ENCODE measurements around the gene ADAMTS16.

ADAMTS16 gene

GRCh38 chr5:5182508-5183188 is 42.5 kb downstream of the ADAMTS16 start:
- no peak for DNase-seq (ENCODE audit: low read depth in 2 of 2, low spot score in 1 of 2)

DNA sequence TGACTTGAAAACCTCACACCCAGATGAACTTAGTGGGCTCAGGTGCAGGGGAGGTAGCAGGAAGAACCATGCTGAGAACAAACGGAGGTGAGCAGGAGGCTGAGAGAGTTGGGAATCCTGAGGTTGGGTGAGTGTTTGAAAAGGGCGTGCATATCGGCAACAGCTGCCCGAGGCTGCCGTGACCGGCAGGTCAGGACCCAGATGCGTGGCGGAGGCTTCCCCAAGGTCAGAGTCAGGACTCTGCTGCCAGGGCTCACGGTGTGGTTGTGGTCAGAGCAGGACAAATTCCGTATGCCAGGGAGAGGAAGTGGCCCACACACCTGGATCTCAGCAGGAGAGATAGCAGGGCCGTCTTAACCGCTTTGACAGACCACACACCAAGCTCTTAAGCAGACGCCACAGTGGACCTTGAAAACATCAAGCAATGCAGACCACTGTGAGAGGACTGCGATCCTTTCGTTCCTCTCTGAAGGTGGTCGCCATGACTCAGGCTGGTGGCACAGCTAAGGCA is 43.1 kb downstream of the ADAMTS16 start:
- DNase-seq (ENCODE audit: low read depth in 2 of 2, low spot score in 1 of 2): no peak

- no peak for DNase-seq (ENCODE audit: low read depth in 2 of 2, low spot score in 1 of 2)
Measured at GRCh38 chr5:5183933-5184332, 43.8 kb downstream of the ADAMTS16 start.

DNA sequence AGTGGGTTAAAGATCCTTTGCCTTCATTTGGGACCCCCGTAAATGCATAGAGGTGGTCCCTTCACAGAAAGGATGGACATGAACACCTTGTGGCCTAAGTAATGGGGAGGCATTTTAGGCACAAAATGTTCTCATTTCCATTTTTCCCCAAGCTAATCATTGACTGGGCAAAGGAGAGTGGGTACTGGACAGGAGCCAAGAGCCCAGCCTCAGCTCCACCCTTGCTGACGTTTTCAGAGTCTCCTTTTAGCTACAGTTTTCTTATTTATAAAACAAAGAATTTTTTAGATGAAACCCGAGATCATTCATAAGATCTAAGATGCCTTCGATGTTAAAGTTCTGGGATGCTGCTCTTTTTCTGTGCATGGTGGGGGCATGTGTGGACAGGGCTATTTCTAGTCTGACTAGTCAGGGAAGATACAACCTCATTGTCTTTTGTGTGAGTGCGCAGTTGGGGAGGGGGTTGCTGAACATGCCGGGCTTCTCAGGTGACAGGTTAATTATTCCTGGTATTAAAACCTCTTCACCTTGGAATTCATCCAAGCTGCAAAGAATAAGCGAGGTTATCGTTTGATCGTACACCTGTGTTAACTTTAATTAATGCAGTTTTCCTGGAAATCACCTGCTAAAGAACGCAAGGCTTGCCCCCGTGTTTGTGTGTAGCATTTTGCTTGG is 48.4 kb downstream of the ADAMTS16 start:
- DNase-seq (ENCODE audit: low read depth in 2 of 2, low spot score in 1 of 2): no peak

- no peak for DNase-seq (ENCODE audit: low read depth in 2 of 2, low spot score in 1 of 2)
Measured at GRCh38 chr5:5189051-5189430, 48.9 kb downstream of the ADAMTS16 start.

GRCh38 chr5:5191906-5192305 is 51.8 kb downstream of the ADAMTS16 start:
- DNase-seq (ENCODE audit: low read depth in 2 of 2, low spot score in 1 of 2): no peak

- no peak for DNase-seq (ENCODE audit: low read depth in 2 of 2, low spot score in 1 of 2)
Measured at GRCh38 chr5:5192681-5193080, 52.6 kb downstream of the ADAMTS16 start.

- DNase-seq (ENCODE audit: low read depth in 2 of 2, low spot score in 1 of 2): no peak
Measured at GRCh38 chr5:5195128-5195918, 55.2 kb downstream of the ADAMTS16 start.

DNA sequence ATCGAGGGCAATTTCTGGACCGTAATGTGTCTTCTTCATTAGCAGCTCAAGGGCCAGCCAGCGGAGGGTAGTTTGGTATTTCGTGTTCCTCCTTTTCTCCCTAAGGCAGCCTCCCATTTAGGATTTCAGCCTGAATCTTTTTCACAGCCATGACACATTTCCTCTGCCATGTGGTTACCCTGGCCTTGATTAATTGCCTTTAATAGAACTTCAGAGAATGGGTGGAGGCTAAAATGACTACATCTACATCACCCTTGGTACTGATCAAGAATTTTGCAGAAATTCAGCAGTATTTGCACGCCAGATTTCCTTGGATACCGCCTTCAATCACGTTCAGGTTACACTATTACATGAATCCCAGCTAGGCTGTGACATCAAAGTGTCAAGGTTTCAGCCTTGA is 58.0 kb downstream of the ADAMTS16 start:
- DNase-seq (ENCODE audit: low read depth in 2 of 2, low spot score in 1 of 2): no peak

GRCh38 chr5:5198815-5199214 is 58.7 kb downstream of the ADAMTS16 start:
- DNase-seq (ENCODE audit: low read depth in 2 of 2, low spot score in 1 of 2): no peak

DNA sequence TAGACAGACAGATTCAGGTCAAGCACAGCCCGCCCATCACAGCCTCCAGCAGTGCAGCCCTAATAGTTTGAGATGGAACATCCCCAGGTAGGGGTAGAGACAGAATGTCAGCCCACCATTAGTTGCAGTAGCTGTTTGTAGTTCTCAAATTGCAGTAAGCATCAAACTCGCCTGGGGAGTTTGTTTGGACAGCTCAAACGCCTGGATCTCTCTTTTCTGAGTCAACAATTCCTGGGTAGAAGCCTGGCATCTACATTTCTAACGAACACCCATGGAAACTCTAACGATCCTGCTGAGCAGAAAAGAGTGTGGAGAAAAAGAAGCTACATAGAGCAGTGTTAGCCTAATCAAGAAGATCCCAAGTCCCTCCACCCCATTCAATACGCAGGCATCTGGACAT is 59.4 kb downstream of the ADAMTS16 start:
- DNase-seq (ENCODE audit: low read depth in 2 of 2, low spot score in 1 of 2): no peak

- DNase-seq (ENCODE audit: low read depth in 2 of 2, low spot score in 1 of 2): no peak
Measured at GRCh38 chr5:5200133-5200532, 60.0 kb downstream of the ADAMTS16 start.

GRCh38 chr5:5202321-5202720 is 62.2 kb downstream of the ADAMTS16 start:
- DNase-seq (ENCODE audit: low read depth in 2 of 2, low spot score in 1 of 2): no peak

GRCh38 chr5:5203451-5203850 is 63.3 kb downstream of the ADAMTS16 start:
- DNase-seq (ENCODE audit: low read depth in 2 of 2, low spot score in 1 of 2): no peak

- no peak for DNase-seq (ENCODE audit: low read depth in 2 of 2, low spot score in 1 of 2)
Measured at GRCh38 chr5:5207828-5208227, 67.7 kb downstream of the ADAMTS16 start.

DNA sequence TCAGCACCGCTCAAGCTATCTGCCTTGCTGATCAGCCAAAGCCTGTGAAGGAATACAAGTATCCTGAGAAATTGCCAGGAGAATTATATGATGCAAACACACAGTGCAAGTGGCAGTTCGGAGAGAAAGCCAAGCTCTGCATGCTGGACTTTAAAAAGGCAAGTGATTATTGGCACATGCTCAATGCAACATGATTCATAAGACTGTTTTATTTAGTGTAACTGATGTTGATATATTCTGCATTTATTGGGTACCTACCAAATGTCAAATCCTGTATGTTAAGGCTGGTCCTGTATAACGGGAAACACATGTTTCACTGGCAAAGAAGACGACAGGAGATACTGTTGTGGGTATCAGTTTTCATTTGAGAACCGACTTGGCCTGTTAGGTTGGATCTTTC is 69.0 kb downstream of the ADAMTS16 start:
- no peak for DNase-seq (ENCODE audit: low read depth in 2 of 2, low spot score in 1 of 2)

- no peak for DNase-seq (ENCODE audit: low read depth in 2 of 2, low spot score in 1 of 2)
Measured at GRCh38 chr5:5209510-5210286, 69.6 kb downstream of the ADAMTS16 start.

DNA sequence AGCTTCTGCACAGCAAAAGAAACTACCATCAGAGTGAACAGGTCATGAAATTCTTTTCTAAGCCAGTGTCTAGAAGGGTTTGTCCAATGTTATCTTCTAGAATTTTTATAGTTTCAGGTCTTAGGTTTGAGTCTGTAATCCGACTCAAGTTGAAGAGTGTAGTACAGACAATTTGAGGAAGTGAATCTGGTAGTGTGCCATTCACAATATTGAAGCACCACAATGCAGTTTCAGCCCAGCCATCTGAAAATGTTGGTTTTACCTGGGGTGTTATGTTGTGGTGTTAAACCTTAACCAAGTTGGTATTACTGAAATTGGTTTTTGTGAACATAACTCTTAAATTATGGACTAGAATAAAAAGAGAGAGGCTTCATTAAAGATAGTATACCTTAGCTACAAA is 77.2 kb downstream of the ADAMTS16 start:
- DNase-seq (ENCODE audit: low read depth in 2 of 2, low spot score in 1 of 2): no peak

- DNase-seq (ENCODE audit: low read depth in 2 of 2, low spot score in 1 of 2): no peak
Measured at GRCh38 chr5:5218396-5218795, 78.3 kb downstream of the ADAMTS16 start.

DNA sequence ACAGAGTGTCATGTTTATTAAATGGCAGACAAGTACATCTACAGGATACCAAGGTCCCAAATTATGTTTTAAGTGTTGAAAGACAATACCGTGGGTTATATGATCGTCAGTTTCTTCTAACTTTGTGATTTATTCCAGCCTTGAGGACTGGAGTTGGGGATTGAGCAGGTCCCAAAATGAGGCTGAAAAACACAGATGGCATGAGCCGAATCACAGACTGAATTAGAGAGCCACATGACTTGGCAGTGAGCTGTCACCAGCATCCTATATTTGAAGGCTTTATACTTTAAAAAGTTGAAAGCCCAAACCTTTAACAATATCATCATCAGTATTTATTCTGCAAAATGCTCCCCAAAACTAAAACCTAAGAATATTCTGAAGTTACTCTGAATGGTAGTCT is 79.4 kb downstream of the ADAMTS16 start:
- DNase-seq (ENCODE audit: low read depth in 2 of 2, low spot score in 1 of 2): no peak

- DNase-seq (ENCODE audit: low read depth in 2 of 2, low spot score in 1 of 2): no peak
Measured at GRCh38 chr5:5220901-5221631, 80.9 kb downstream of the ADAMTS16 start.

Measured in stimulated activated CD8-positive, alpha-beta memory T cell treated with anti-CD3 and anti-CD28 coated beads, Interleukin-4, amount 100 ng/mL, for 1 hour (primary cell).